IPS-NIHi7 (cell line): ENCODE results near the gene SKI.

Source experiments
- DNase-seq: peaks from one replicate; pipeline ENCODE4 v3.0.0; 2012; ENCODE audit warnings: mixed read lengths; ENCODE audit errors: extremely low spot score

The SKI gene

DNA sequence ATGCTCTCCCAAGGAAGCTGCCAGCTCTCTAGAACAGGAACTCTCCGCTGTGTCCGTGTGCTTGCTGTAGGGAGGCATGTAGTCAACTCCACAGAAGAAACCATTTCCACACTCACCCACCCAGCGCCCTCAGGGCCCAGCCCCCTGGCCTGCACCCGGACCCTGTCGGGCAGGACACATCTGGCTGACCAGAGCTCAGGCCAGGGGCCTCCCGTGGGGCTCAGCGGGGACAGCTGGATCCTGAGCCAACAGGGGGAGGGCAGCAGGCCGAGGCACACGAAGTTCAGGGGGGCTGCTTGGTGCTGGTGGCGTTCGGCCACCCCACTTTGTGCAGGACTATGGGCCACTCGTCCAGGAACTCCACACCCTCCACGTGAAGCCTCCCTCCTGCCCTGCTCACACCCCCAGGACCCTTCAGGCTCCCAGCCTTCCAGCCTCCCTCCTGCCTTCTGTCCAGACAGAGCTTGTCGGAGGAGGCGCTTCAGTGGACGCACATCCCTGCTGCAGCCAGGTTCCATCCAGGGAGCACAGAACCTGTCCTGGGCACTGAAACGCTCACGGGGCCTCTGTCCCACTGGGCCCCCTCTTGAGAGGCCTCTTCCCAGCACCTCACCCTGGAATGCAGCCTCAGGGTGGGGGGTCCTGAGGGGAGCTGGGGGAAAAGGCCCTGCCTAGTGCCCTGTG is 18.6 kb upstream of the SKI start:
- DNase-seq: no peak

DNA sequence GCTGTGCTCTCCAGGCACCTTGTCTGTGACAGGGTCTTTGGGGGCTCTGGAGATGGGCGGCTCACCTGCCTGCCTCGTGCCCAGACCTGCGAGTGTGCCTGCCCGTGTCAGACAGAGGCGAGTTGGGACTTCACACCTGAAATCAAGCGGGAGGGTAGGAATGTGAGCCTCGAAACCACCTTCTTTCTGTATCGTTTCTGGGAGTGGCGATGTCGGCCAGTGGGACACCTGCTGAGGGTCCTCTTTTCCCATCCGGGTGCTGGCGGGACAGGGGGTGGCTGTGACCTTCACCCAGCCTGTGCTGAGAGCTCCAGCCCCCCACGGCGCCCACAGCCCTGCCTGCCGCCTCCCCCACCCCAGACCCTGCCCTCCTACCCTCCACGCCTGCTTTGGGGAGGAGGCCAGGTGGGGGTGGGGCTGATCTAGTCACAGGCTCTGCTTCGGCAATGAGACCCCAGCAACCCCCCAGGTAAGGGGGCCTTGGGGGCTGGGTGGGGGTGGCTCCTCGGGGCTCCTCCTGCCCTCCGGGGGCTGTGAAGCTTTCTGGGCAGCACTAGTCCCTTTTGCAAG is 17.9 kb upstream of the SKI start:
- no peak for DNase-seq

DNA sequence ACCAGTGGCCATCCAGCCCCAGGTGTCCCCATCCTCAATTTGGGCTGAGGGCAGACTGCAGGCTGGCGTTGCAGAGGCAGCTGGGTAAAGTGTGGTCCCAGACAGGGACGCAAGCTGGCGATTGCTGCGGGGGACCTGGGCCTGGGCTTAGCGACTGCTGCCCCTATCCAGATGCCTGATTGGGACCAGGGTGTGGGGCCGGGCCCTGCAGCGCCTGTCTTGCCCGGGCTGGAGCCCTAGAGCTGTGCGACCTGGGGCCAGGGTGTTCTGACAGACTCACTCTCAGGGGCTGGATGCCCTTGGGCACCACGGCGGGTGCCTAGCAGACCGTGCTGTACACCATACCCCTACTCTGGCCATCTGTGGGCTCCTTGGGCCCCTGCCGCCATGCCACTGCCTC is 17.3 kb upstream of the SKI start:
- DNase-seq: no peak

DNA sequence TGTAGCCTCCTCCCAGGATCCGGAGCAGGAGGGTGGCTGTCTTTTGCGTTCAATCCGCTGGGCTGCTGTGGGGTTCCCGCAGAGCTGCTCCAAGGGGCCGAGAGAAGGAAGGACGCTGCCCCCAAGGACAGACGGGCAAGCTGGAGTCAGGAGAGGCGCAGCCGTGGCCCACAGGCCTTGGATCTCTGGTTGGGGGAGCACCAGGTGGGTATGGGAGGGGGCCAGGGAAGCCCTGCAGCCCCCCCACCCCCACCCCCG is 15.9 kb upstream of the SKI start:
- DNase-seq: no peak

DNA sequence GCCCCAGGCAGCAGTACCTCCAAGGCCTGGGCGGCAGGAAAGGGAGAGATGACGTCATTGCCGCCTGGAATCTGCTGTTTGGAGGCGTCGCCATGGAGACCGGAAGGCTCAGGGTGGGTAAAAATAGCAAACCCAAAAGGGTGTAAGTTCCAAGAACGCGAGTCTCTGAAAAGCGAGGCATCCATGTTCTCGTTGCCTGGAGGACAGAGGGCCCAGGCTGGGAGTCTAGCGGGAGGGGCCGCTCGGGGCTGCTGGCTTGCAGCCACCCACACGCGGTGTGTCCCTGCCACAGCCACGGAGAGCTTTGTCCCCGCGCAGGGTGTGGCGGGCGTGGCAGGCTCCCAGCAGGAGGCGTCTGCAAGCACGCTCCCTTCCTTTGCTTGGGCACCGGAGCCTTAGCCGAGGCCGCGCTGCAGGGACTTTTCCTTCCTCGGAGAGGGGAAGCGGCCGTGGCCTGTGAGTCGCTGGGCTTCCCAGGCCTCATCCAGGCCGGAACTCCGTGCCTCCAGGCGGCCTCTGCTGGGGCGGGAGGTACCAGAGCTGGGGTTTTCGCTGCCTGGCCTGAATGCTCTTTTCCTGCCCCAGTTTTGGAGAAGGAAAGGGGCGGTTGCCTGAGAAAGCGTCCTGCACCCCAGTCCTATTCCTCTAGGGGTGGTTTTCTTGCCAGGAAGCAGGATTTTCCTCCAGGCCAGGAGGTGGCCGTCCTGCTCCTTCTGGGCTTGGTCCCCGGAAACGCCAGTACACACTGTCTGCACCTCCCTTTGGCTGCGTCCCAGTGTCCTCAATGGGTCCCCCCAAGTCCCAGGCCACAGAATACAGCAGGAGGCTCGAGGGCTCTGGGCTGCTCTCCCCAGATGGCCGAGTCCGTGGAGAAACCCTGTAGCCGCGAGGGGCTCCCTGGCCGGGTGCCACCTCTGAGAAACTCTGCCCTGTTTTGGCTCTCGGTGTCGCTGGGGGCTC is 15.3 kb upstream of the SKI start:
- peak; percentile 85 for DNase-seq

DNA sequence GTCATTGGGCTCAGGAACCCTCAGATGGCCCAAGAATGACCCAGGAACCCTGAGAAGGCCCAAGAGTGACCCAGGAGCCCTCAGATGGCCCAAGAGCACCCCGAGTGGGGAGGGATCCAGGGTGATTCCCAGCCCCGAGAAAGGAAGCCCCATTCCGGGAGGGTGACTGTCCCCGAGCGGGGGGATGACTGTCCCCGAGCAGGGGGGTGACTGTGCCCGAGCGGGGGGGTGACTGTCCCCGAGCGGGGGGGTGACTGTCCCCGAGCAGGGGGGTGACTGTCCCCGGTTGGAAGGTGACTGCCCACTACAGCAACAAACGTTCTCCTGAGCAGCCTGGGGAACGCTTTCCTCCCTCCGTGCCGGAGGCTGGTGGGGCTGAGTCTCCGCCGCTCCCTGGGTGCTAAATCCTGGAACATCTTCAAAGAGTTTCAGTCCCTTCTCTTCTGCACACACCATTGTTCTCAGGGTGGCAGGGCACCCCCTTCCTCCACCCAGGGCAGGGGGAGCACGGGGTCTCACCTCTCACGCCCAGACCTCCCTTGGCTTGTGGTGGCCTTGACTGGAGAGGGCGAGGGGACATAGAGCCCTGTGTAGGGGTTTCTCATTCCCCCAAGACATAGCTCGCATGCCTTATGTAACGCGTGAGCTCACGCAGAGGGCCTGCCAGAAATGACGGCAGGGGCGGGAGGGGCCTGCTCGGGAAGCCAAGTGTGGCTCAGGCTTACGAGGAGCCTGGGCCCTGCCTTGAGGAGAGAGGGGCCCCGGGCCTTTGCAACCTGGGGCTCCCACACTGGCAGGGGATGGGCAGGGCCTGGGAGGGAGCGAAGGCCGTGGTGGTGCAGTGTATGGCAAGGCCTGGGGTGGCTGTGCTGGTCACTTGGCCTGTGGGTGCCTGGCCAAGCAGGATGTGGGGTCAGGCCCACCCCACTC is 14.3 kb upstream of the SKI start:
- no peak for DNase-seq

DNA sequence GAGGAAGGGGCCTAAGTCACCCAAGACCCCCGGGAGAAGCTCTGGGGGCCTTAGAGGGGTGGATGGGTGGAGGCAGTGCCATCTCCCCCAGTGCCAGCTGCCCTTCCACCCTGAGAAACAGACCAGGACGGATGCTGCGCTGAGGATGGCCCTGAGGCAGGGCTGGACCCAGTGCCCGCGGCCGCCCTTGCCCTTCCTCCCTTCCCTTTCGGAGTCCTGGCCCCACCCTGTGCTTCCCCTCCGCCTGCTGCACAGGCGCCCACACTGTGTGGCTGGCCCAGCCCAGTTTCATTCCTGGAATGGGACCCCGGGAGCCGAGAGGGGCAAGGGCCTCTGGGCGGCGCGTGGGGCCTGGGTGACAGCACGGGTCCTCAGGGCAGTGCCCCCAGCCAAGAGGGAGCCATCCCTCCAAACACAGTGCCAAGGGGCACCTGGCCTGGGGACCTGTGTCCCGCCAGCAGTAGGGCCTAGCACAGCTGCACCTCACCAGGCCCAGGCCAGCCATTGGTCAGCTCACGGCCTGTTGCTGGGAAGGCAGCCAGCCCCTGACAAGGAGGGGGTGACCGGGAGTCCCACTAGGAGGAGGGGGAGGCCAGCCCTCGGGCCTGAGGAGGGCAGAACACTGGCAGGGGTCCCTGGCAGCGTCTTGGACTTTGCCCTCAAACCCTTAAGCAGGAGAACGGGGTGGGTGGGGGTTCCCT is 13.4 kb upstream of the SKI start:
- no peak for DNase-seq

DNA sequence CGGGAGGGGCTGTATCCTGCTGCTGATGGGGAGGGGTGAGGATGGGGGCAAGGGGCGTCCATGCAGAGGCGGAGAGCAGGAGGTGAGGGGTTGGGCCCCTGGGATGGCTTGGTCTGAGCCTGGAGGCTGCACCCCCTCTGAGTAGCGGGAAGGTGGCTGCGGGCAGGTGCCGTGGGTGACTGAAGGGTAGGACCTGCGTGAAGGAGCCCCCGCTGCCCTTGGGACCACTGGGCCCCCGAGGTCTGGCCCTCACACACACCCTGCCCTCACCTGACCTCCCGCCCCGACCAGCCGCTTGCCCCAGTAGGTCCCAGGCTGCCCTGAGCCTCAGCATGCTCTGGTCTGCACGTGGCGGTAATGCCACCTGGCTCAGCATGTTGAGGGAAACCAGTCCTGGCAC is 12.8 kb upstream of the SKI start:
- DNase-seq: no peak

DNA sequence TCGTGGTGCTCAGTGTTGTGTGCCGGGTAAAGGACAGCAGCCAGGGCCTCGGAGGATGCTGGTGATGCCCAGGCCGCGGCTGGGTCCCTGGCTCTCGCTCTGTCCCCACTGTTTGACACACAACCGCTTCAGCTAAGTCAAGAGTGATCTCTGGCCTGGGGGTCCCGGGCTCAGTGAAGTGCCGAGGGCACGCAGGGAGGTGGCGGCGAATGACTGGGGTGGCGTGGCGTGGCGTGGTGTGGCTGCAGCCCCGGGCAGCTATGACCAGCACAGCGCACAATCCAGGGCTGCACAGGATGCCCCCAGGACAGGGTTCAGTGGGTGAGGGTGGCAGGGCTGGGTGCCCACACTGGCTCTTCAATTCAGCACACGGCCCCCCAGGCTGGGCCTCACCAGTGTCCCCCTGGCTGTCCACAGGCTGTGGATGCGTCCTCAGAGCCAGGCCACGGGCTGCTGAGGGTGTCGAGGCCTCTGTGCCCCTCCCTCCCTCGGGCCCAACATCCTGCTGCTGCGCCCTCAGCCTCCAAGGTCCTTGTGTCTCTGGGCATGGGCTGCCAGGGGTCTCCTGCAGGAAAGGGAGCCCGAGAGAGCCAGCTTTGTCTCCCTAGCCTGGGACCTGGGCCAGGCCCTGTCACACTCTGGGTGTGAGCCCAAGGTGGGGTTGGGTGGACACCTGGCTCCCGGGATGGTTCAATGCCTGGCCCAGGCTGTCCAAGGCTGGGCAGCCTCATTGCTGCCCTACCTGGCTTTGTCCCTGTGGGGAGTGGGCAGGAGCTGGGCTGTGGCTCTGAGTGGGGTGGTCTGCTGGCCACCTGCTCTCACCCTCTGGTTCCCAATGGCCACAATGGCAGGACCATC is 12.0 kb upstream of the SKI start:
- no peak for DNase-seq

DNA sequence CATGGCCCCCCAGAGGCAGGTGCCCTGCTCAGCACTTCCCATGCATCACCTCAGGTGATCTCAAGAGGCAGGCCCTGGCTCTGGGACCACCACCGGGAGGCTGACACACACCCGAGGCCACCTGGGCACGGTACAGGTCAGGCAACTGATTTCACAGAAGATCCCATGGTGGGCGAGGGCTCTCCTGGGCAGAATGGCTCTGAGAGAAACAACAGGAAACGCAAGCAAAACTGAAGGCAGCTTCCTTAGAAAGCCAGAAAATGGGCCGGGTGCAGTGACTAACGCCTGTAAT is 11.4 kb upstream of the SKI start:
- DNase-seq: no peak

DNA sequence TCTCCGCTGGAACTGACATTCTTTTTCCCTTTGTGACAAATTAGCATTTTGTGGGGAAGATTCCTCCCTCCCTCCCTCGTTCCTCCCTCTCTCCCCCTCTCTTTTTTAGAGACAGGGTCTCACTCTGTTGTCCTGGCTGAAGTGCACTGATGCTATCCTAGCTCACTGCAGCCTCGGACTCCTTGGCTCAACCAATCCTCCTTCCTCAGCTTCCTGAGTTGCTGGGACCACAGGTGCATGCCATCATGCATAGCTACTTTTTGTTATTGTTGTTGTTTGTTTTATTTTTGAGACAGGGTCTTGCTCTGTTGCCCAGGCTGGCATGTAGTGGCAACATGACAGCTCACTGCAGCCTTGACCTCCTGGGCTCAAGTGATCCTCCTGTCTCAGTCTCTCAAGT is 6.8 kb upstream of the SKI start:
- no peak for DNase-seq

DNA sequence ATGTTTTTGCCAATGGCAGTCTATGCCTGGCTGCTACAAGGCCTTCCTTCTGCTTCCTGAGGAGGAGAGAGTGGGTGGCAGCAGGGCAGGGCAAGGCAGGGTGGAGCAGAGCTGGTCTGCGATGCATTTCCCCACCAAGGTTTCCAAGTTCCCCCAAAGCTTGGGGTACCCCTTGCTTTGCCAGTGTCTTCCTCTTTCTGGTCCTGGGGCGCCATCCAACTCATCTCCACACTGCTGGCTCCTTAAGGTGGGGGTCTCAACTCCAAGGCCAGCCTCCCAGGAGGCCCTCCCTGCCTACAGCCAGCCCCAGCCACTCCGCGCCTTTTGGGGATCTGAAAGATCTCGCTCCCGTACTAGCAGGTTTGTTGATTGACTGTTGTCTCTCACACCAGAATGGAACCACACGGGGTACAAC is 3.9 kb upstream of the SKI start:
- DNase-seq: no peak

DNA sequence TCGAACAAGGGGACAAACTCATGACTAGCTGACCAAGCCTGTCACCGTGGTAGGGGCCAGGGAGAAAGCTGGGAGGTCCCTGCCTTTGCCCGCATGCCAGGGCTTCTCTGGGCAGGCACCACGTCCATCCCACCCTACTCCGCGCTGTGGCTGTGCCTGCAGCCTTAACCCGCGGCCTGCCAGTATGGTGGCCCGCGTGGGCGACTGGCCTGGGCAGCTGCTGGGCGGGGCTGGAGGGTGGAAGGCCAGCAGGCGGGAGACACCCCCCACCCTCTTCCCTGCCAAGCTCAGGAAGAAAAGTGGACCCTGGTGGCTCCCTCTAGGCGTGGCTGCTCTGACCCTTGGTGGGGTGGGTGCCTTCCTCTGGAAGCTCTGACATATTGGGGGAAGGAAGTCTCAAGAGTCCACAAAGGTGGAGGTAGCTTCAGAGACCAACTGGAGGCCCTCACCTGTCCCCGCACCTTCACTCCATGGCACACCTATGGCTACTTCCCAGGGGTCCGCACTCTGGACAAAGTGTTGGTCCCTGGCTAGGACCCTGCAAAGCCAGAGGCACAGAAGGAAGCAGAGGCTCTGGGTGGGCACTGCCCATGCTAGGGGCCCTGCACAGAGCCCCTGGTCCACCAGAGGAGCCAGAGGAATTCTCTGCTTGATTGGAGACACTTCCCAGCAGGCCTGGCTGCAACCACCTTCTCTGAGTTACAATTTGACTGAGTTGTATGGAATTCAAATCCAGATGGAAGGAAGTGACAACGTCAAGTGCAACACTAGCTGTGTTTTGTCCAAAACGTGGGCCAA is 3.3 kb upstream of the SKI start:
- no peak for DNase-seq

DNA sequence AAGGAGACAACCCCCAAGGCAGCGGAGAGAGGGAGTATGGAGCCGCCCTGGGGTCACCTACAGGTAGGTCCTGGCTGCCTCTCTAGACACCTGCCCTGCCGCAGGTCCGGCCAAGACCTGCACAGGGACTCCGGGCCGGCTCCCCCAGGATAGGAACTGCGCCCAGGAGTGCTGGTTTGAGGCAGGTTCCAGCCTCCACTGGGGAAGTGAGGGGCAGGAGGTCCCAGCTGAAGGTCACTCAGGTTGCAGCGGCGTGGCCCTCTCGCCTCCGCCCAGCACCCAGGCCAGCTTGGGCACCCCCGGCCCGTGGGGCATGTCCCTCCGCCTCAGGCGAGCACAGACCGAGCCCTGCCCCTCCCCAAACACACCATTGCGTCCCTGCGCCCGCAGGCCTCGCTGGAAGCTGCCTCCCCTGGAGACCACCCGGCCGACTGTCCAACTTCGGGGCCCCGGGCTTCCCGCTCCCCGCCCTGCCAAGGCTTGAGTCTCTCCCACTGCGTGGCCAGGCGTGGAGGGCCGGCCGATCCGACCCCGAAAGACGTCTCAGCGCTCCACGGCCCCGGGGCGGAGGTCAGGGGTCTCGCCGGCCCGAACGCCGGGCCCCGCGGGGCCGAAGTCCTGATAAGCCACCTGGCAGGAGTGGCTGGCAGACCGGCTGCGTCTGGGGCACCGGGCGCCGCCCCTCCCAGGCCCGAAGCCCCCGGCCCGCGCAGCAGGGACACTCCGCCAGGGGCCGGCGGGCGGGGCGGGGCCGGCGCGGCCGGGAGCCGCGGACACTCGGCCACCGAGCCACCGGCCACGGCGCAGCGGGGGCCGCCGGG is 1.4 kb upstream of the SKI start:
- no peak for DNase-seq

DNA sequence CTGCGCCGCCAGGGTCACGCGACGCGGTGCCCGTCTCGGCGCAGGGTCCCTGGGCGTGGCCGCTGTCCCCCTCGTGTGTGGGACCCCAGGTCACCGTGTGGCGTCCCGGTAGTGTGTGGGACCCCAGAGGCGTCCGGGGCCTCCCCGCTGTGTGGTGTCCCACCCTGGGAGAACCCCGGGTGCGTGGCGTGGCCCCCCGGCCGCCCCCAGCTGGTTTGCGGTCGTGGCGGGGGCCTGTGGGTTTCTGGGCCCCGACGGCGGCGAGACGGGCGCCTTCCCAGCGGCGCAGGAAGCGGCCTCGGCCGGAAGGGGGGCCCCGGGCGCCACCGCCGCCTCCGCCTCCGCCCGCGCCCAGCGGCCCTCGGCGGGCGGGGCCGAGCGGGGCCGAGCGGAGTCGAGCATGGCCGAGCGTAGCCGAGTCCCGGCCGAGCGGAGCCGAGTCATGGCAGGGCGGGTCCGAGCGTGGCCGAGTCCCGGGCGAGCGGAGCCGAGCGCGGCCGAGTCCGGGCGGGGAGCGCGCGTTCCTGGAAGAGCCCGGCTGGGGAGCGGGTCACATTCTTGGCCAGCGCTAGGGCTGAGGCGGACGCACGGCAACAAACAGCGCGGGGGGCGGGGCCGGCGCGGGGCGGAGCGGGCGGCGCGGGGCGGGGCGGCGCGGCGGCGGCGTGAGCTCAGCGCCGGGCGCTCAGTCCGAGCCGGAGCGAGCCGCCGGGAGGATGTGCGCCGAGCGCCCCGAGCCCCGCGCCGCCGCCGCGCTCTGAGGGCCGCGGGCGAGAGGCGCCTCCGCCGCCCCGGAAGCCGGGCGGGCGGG is 568 bp upstream of the SKI start:
- peak; percentile 99 for DNase-seq

DNA sequence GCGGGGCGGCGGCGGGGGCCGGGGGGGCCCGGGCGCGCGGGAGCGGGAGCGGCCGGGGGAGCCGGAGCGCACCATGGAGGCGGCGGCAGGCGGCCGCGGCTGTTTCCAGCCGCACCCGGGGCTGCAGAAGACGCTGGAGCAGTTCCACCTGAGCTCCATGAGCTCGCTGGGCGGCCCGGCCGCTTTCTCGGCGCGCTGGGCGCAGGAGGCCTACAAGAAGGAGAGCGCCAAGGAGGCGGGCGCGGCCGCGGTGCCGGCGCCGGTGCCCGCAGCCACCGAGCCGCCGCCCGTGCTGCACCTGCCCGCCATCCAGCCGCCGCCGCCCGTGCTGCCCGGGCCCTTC is 546 bp downstream of the SKI start:
- DNase-seq: no peak

DNA sequence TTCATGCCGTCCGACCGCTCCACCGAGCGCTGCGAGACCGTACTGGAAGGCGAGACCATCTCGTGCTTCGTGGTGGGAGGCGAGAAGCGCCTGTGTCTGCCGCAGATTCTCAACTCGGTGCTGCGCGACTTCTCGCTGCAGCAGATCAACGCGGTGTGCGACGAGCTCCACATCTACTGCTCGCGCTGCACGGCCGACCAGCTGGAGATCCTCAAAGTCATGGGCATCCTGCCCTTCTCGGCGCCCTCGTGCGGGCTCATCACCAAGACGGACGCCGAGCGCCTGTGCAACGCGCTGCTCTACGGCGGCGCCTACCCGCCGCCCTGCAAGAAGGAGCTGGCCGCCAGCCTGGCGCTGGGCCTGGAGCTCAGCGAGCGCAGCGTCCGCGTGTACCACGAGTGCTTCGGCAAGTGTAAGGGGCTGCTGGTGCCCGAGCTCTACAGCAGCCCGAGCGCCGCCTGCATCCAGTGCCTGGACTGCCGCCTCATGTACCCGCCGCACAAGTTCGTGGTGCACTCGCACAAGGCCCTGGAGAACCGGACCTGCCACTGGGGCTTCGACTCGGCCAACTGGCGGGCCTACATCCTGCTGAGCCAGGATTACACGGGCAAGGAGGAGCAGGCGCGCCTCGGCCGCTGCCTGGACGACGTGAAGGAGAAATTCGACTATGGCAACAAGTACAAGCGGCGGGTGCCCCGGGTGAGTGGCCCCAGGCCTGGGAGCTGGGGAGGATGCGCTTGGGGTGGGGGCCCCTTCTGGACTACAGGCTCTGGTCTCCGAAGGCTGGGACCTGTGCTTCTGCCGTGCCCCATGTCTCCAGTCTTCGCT is 1.1 kb downstream of the SKI start:
- no peak for DNase-seq
